H9 (cell line): ENCODE results near the gene ZNF829. TPM values are rescaled to one million over a fixed set of nuclear protein-coding genes. Genes with fewer than 3 reads are reported as not detected.

ENCODE experiments used
- DNase-seq: peaks from one replicate; pipeline ENCODE4 v3.0.0-alpha.2; 2017
- H2AFZ ChIP-seq: one replicate; pipeline ENCODE4 v1.6.1; 2013; ENCODE audit warnings: mild to moderate bottlenecking, low read length, control low read depth, moderate library complexity
- H2AK5ac ChIP-seq: 2 replicates; pipeline ENCODE4 v1.6.1; 2013; ENCODE audit warnings: low read length, control low read depth, mixed read lengths; ENCODE audit not compliant: insufficient read length
- H2BK120ac ChIP-seq: one replicate; pipeline ENCODE4 v1.6.1; 2013; ENCODE audit warnings: low read depth, mild to moderate bottlenecking, low read length, control low read depth, inconsistent platforms; ENCODE audit not compliant: poor library complexity, severe bottlenecking
- H2BK12ac ChIP-seq: 2 replicates; pipeline ENCODE4 v1.6.1; 2013; ENCODE audit warnings: low read length, control low read depth, mixed read lengths, low read depth; ENCODE audit not compliant: insufficient read length
- H2BK15ac ChIP-seq: 2 replicates; pipeline ENCODE4 v1.6.1; 2013; ENCODE audit warnings: low read depth, low read length, control low read depth
- H2BK20ac ChIP-seq: one replicate; pipeline ENCODE4 v1.6.1; 2013; ENCODE audit warnings: low read depth, mild to moderate bottlenecking, low read length, control low read depth, inconsistent platforms; ENCODE audit not compliant: poor library complexity, severe bottlenecking
- H2BK5ac ChIP-seq: 2 replicates; pipeline ENCODE4 v1.6.1; 2013; ENCODE audit warnings: low read length, control low read depth, mixed read lengths; ENCODE audit not compliant: insufficient read length
- H3K14ac ChIP-seq: 2 replicates; pipeline ENCODE4 v1.6.1; 2013; ENCODE audit warnings: low read length, control low read depth; ENCODE audit not compliant: insufficient read depth
- H3K18ac ChIP-seq: 2 replicates; pipeline ENCODE4 v1.6.1; 2013; ENCODE audit warnings: low read depth, mild to moderate bottlenecking, mixed read lengths, low read length, control low read depth; ENCODE audit not compliant: insufficient read length
- H3K23ac ChIP-seq: 2 replicates; pipeline ENCODE4 v1.6.1; 2013; ENCODE audit warnings: low read length, control low read depth, mixed read lengths, low read depth; ENCODE audit not compliant: insufficient read length
- H3K23me2 ChIP-seq: 2 replicates; pipeline ENCODE4 v1.6.1; 2013; ENCODE audit warnings: low read depth, mild to moderate bottlenecking, mixed read lengths, low read length, control low read depth; ENCODE audit not compliant: insufficient read length, poor library complexity, severe bottlenecking
- H3K27ac ChIP-seq: 2 replicates; pipeline ENCODE4 v1.5.1; 2013; ENCODE audit warnings: low read length, control low read depth, mixed read lengths, low read depth; ENCODE audit not compliant: insufficient read length
- H3K27me3 ChIP-seq: 2 replicates; pipeline ENCODE4 v1.6.1; 2013; ENCODE audit warnings: low read length, control low read depth, inconsistent platforms; ENCODE audit not compliant: insufficient read depth
- H3K4ac ChIP-seq: 2 replicates; pipeline ENCODE4 v1.6.1; 2013; ENCODE audit warnings: low read depth, mild to moderate bottlenecking, control low read depth, inconsistent platforms, low read length, moderate library complexity
- H3K4me1 ChIP-seq: 2 replicates; pipeline ENCODE4 v1.6.1; 2013; ENCODE audit warnings: low read length, control low read depth, inconsistent platforms; ENCODE audit not compliant: insufficient read depth
- H3K4me2 ChIP-seq: 2 replicates; pipeline ENCODE4 v1.6.1; 2013; ENCODE audit warnings: low read length, control low read depth, mixed read lengths; ENCODE audit not compliant: insufficient read length, insufficient read depth
- H3K56ac ChIP-seq: 2 replicates; pipeline ENCODE4 v1.6.1; 2013; ENCODE audit warnings: low read depth, mild to moderate bottlenecking, mixed read lengths, low read length, control low read depth; ENCODE audit not compliant: insufficient read length
- H3K79me1 ChIP-seq: 2 replicates; pipeline ENCODE4 v1.6.1; 2013; ENCODE audit warnings: low read depth, mild to moderate bottlenecking, moderate library complexity, low read length, control low read depth, inconsistent platforms; ENCODE audit not compliant: insufficient read depth, poor library complexity, severe bottlenecking
- H3K79me2 ChIP-seq: 2 replicates; pipeline ENCODE4 v1.6.1; 2013; ENCODE audit warnings: low read length, control low read depth, inconsistent platforms; ENCODE audit not compliant: insufficient read depth
- H3K9ac ChIP-seq: 2 replicates; pipeline ENCODE4 v1.6.1; 2013; ENCODE audit warnings: low read length, control low read depth, mixed read lengths; ENCODE audit not compliant: insufficient read length; ENCODE audit errors: extremely low read depth
- H3K9me3 ChIP-seq: one replicate; pipeline ENCODE4 v1.6.1; 2013; ENCODE audit warnings: low read depth, low read length, inconsistent platforms; ENCODE audit not compliant: control insufficient read depth
- H3T11ph ChIP-seq: one replicate; pipeline ENCODE4 v1.6.1; 2013; ENCODE audit warnings: mild to moderate bottlenecking, low read length, control low read depth, inconsistent platforms
- H4K20me1 ChIP-seq: one replicate; pipeline ENCODE4 v1.6.1; 2013; ENCODE audit not compliant: control insufficient read depth, insufficient read length, insufficient read depth
- H4K5ac ChIP-seq: 2 replicates; pipeline ENCODE4 v1.6.1; 2013; ENCODE audit warnings: low read depth, mild to moderate bottlenecking, mixed read lengths, low read length, control low read depth; ENCODE audit not compliant: insufficient read length
- H4K8ac ChIP-seq: replicated peaks from 2 replicates; pipeline ENCODE4 v1.6.1; 2013; ENCODE audit warnings: low read length, control low read depth, mixed read lengths, low read depth; ENCODE audit not compliant: insufficient read length
- H4K91ac ChIP-seq: 2 replicates; pipeline ENCODE4 v1.6.1; 2013; ENCODE audit warnings: low read depth, mild to moderate bottlenecking, moderate library complexity, mixed read lengths, low read length, control low read depth; ENCODE audit not compliant: insufficient read length
- H3K27ac Mint-ChIP-seq, 3 experiments: 2 replicates in 2 of 3; 3 replicates in 1 of 3; pipeline ENCODE4 v1.8.0; 2020 to 2021; ENCODE audit warnings: mixed read lengths in 3 of 3, mild to moderate bottlenecking in 1 of 3, moderate library complexity in 1 of 3
- H3K27me3 Mint-ChIP-seq: 2 replicates; pipeline ENCODE4 v1.8.0; 2021; ENCODE audit warnings: low read depth, mild to moderate bottlenecking, moderate library complexity, mixed read lengths
- H3K36me3 Mint-ChIP-seq, 3 experiments: 2 replicates in 2 of 3; 3 replicates in 1 of 3; pipeline ENCODE4 v1.8.0; 2020 to 2021; ENCODE audit warnings: low read depth in 3 of 3, mixed read lengths in 3 of 3; ENCODE audit not compliant: insufficient read depth in 1 of 3
- H3K4me1 Mint-ChIP-seq, 2 experiments: 2 replicates each; pipeline ENCODE4 v1.8.0; 2020; ENCODE audit warnings: mixed read lengths in 2 of 2
- H3K4me3 Mint-ChIP-seq, 2 experiments: 2 replicates in 1 of 2; 3 replicates in 1 of 2; pipeline ENCODE4 v1.8.0; 2020 to 2021; ENCODE audit warnings: mild to moderate bottlenecking in 2 of 2, mixed read lengths in 2 of 2, moderate library complexity in 1 of 2
- H3K9me3 Mint-ChIP-seq, 2 experiments: 2 replicates in 1 of 2; 3 replicates in 1 of 2; pipeline ENCODE4 v1.8.0; 2020; ENCODE audit warnings: mild to moderate bottlenecking in 2 of 2, mixed read lengths in 2 of 2, moderate library complexity in 1 of 2
- WGBS: extraction: QIAGEN DNeasy Blood & Tissue Kit; methylation state at CpG from one replicate; pipeline ENCODE4 v1.1.7; 2013; ENCODE audit warnings: missing lambda C conversion rate, low lambda C conversion rate, mixed read lengths; ENCODE audit not compliant: insufficient read length; ENCODE audit errors: extremely low coverage; 5-methylcytosine and 5-hydroxymethylcytosine counted together
- total RNA-seq: library from RNA; stranded (reverse); gene quantifications from 2 replicates; pipeline ENCODE4 v1.2.1, GENCODE V29; 2021
- TF ChIP-seq, protein P1 (sequence below): fragments of 200-600 bp; sonication (generic); conservative IDR thresholded peaks from 3 replicates; pipeline ENCODE4 v1.8.0; 2021; ENCODE audit warnings: antibody characterized with exemption, mild to moderate bottlenecking

The ZNF829 gene
- total RNA-seq, 1 experiment from 2014 or later, result 4.9 TPM

DNA sequence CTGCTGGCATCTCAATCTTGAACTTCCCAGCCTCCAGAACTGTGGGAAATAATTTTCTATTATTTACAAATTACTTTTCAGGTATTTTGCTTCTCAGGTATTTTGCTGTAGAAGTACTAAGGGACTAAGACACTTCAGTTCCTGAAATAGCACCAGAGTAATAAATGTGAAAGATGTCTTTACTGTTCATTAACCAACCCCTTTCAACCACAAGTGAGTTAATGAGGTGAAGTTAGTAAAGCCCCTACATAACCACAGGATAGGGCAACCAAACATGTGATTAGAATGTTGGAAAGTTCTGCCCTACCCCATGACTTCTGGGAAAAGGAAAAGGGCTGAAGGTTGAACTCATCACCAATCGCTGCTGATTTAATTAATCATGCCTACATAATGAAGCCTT lies 68.1 kb downstream of the ZNF829 start:
- TF ChIP-seq, protein P1, sequence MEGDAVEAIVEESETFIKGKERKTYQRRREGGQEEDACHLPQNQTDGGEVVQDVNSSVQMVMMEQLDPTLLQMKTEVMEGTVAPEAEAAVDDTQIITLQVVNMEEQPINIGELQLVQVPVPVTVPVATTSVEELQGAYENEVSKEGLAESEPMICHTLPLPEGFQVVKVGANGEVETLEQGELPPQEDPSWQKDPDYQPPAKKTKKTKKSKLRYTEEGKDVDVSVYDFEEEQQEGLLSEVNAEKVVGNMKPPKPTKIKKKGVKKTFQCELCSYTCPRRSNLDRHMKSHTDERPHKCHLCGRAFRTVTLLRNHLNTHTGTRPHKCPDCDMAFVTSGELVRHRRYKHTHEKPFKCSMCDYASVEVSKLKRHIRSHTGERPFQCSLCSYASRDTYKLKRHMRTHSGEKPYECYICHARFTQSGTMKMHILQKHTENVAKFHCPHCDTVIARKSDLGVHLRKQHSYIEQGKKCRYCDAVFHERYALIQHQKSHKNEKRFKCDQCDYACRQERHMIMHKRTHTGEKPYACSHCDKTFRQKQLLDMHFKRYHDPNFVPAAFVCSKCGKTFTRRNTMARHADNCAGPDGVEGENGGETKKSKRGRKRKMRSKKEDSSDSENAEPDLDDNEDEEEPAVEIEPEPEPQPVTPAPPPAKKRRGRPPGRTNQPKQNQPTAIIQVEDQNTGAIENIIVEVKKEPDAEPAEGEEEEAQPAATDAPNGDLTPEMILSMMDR, result no peak
- Histone ChIP-seq H4K5ac (no peak overlapping the region), H2BK15ac (no peak overlapping the region), H3K79me2 (no peaks in the 10 kb centered on the region; the same call in 1 of the 2 replicates), H3K23ac (no peak overlapping the region), H3K4ac (no peak overlapping the region), H3K27ac (no peak overlapping the region), H3K9ac (no peak overlapping the region), H3K4me1 (no peaks in the 10 kb centered on the region), H3K4me2 (no peak overlapping the region), H2BK120ac (no peak overlapping the region), H2AK5ac (no peak overlapping the region), H4K91ac (no peak overlapping the region), H3K23me2 (peaks cover 11% of the 10 kb centered on the region), H3K27me3 (no peaks in the 10 kb centered on the region), H3K18ac (no peak overlapping the region), H3K56ac (no peak overlapping the region), H2BK5ac (no peak overlapping the region), H2BK20ac (no peak overlapping the region), H3T11ph (no peak overlapping the region), H4K20me1 (no peaks in the 10 kb centered on the region), H4K8ac (no peak overlapping the region), H3K9me3 (no peaks in the 10 kb centered on the region), H3K14ac (no peak overlapping the region), H3K79me1 (peaks cover 3% of the 10 kb centered on the region), H2AFZ (no peak overlapping the region), H2BK12ac (no peak overlapping the region)
- Mint-ChIP-seq H3K4me3 (no peak overlapping the region), H3K27ac (no peak overlapping the region), H3K9me3 (peaks cover 0 to 34% of the 10 kb centered on the region in 2 experiments; a peak in 3 of 5 replicates), H3K4me1 (peaks cover 2 to 3% of the 10 kb centered on the region in 2 experiments), H3K27me3 (no peaks in the 10 kb centered on the region), H3K36me3 (peaks cover 23 to 41% (median 37%) of the 10 kb centered on the region in 3 experiments)
- no peak for DNase-seq
- no CpG with 5 or more reads among the region's 1 CpG for WGBS
